Heart right ventricle (tissue), 16 donors: ENCODE results near the gene FRMD3. TPM values are rescaled to one million over a fixed set of nuclear protein-coding genes. Genes with fewer than 3 reads are reported as not detected.

Source experiments
- ATAC-seq, 8 donors: fragments of 200-7000 bp; cut with Tn5 transposase; one replicate each; pipeline ENCODE4 v1.9.1; 2020; ENCODE audit warnings: mild to moderate bottlenecking in 8 of 8, moderate library complexity in 8 of 8, moderate number of reproducible peaks in 1 of 8
- DNase-seq, 2 donors: peaks; one replicate each; pipeline ENCODE4 v3.0.0-alpha.2; 2020
- H3K27ac ChIP-seq, 10 donors: fragments of 200-600 bp; sonication (generic) in 2 of 10; one replicate each; pipeline versions ENCODE4 v1.5.0 to v1.8.0; 2020 to 2022; ENCODE audit warnings: mild to moderate bottlenecking in 3 of 10
- H3K27me3 ChIP-seq, 7 donors: fragments of 200-600 bp; one replicate each; pipeline ENCODE4 v1.8.0; 2021 to 2022; ENCODE audit warnings: mild to moderate bottlenecking in 2 of 7
- H3K36me3 ChIP-seq, 9 donors: fragments of 200-600 bp; sonication (generic) in 1 of 9; one replicate each; pipeline versions ENCODE4 v1.5.0 to v1.8.0; 2020 to 2022; ENCODE audit warnings: mild to moderate bottlenecking in 2 of 9
- H3K4me1 ChIP-seq, 9 donors: fragments of 200-600 bp; sonication (generic) in 1 of 9; one replicate each; pipeline versions ENCODE4 v1.5.0 to v1.8.0; 2020 to 2022; ENCODE audit warnings: mild to moderate bottlenecking in 4 of 9
- H3K4me3 ChIP-seq, 10 donors: fragments of 200-600 bp; sonication (generic) in 2 of 10; one replicate each; pipeline versions ENCODE4 v1.5.0 to v1.8.0; 2020 to 2022; ENCODE audit warnings: mild to moderate bottlenecking in 7 of 10, moderate library complexity in 2 of 10
- H3K9me3 ChIP-seq, 11 donors: fragments of 200-600 bp in 10 of 11; sonication (generic) in 2 of 11; one replicate each; pipeline versions ENCODE4 v1.5.0 to v1.8.0; 2013 to 2022; ENCODE audit warnings: mild to moderate bottlenecking in 2 of 11, control low read depth in 1 of 11, moderate library complexity in 1 of 11
- WGBS, 2 donors: extraction: QIAGEN DNeasy Blood & Tissue Kit; methylation state at CpG; one replicate each; pipeline ENCODE4 v1.1.7; 2013; ENCODE audit warnings: inconsistent platforms in 1 of 2; 5-methylcytosine and 5-hydroxymethylcytosine counted together
- intact Hi-C, 10 donors: fragments of 100-400 bp; cut with DNase I; formaldehyde crosslinking; loops; one replicate each; pipeline versions ENCODE4 v1.11.1 to v1.14.2; 2022
- polyA plus RNA-seq, 2 donors: library from polyadenylated mRNA; stranded (reverse); fragments of 200-250 nt; gene quantifications; one replicate each; pipeline ENCODE4 v1.2.3, GENCODE V29; 2013
- total RNA-seq, 10 donors: library from RNA; stranded (reverse); fragmentation: NEBNext Ultra II Directional in 3 of 10; extraction: Animal tissue kit (Norgen Biotek cat#: 25700) in 3 of 10; gene quantifications; one replicate each; pipeline versions ENCODE4 v1.2.1 to v1.2.4, GENCODE V29; 2021 to 2023
- TF ChIP-seq, protein P1 (sequence below), 9 donors: fragments of 200-600 bp; sonication (generic) in 2 of 9; IDR thresholded peaks; one replicate each; pipeline versions ENCODE4 v1.5.0 to v1.8.0; 2021 to 2022; ENCODE audit warnings: antibody characterized with exemption in 9 of 9, mild to moderate bottlenecking in 5 of 9, moderate library complexity in 1 of 9
- donor health status: Arrhythmogenic right ventricular cardiomyopathy.
- donor health status: ischemic (EF 13 %, LVEDD 7.1; RV severe dilation, severe dysfunction).
- donor health status: healthy with polysubstance abuse.
- donor health status: DM: no; HTN: yes; CAD: no.
- donor health status: DM: no; HTN: no; CAD: no.
- donor health status: ischemic (EF 25% LVEDD 6.9; RV normal size, moderate dysfunction).
- donor health status: ischemic (EF 25% LVEDD 5.7; RV mildly dilated, moderate dysfunction).
- donor health status: healthy.
- donor health status: DM: yes; HTN: yes; CAD: no.
- donor health status: Ischemic cardiomyopathy.
- donor health status: ischemic (EF 35%, LVEDD 5.7; RV mildly dilated, moderate dysfunction).
- donor health status: nonischemic (EF 11% LVEDD 7.7; RV severe dilation, severe dysfunction).
- donor health status: DM: yes; HTN: yes; CAD: no.
- donor health status: PGD.
- donor health status: ischemic (EF 29% LVEDD 5.4; RV normal size, mild dysfunction).
- donor health status: nonischemic (EF 23%, LVEDD 6.1; RV moderate dilation, normal function).

FRMD3 gene
- total and polyA plus RNA-seq, 12 donors, result 23.1 to 145 (median 98.8) TPM

DNA sequence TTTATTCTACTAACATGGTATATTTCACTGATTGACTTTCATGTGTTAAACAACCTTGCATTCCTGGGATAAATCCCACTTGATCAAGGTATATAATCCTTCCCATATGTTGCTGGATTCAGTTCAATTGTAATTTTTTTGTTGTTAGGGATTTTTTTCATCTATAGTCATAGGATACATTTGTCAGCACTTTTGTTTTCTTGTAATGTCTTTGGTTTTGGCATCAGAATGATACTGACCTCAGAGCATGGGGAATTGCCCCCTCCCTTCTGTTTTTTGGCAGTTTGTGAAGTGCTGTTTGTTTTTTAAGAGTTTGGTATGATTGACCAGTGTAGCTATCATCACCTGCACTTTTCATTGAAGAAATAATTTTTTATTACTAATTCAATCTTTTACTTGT, 298.5 kb downstream of the FRMD3 start:
- H3K27ac ChIP-seq, result peak overlapping the region in 7 of 10 donors; percentile 3 to 45 (median 13)

DNA sequence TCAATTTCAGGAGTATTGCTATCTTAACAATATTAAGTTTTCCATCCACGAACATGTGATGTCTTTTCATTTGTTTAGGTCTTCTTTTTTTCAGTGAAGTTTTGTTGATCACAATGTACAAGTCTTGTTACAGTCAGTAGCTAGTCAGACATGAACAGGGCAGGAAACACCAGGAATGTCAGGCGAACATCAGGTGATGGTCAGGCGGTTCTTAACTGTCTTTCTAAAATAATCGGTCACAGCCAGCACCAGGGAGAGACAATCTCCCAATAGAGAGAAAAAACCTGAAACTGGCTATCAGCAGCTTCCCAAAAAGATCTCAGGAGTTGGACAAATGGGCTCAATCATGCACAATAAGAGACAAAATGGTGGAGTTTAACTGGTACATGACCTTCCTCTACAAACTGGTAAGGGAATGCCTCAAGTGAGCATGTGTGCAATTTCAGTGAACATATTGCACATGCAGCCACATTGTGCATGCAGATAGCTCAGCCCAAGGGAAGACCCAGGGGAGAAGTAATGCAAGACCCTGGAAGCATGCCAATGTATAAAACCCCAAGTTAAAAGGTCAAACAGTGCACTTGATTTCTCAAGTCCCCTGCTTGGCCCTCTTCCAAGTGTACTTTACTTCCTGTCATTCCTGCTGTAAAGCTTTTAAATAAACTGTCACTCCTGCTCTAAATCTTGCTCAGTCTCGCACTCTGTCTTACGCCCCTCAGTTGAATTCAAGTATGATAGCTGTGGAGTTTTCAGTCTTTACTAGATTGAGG, 299.1 kb downstream of the FRMD3 start:
- Histone ChIP-seq H3K36me3 (peaks cover 0 to 25% (median 4%) of the 10 kb centered on the region in 9 donors), H3K27me3 (no peaks in the 10 kb centered on the region), H3K9me3 (peaks cover 0 to 10% (median 0%) of the 10 kb centered on the region in 11 donors), H3K27ac (peak overlapping the region in 7 of 10 donors; percentile 3 to 45 (median 13)), H3K4me1 (peaks cover 0 to 40% (median 23%) of the 10 kb centered on the region in 9 donors), H3K4me3 (no peak overlapping the region)
- peak in 4 of 8 donors; percentile 36 to 67 (median 45) for ATAC-seq
- intact Hi-C loops, result no loop called here
- DNase-seq, result peak in 1 of 2 donors; percentile 27
- 58 to 62% methylated on average over 6 of the region's 6 CpGs for WGBS, 2 donors
- TF ChIP-seq, protein P1, sequence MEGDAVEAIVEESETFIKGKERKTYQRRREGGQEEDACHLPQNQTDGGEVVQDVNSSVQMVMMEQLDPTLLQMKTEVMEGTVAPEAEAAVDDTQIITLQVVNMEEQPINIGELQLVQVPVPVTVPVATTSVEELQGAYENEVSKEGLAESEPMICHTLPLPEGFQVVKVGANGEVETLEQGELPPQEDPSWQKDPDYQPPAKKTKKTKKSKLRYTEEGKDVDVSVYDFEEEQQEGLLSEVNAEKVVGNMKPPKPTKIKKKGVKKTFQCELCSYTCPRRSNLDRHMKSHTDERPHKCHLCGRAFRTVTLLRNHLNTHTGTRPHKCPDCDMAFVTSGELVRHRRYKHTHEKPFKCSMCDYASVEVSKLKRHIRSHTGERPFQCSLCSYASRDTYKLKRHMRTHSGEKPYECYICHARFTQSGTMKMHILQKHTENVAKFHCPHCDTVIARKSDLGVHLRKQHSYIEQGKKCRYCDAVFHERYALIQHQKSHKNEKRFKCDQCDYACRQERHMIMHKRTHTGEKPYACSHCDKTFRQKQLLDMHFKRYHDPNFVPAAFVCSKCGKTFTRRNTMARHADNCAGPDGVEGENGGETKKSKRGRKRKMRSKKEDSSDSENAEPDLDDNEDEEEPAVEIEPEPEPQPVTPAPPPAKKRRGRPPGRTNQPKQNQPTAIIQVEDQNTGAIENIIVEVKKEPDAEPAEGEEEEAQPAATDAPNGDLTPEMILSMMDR (IDR thresholded peaks at IDR 0.05), result no peak

More for the DNA sequence above, 298.5 kb downstream of the FRMD3 start:
- TF ChIP-seq, protein P1 (IDR thresholded peaks at IDR 0.05), result no peak
- Histone ChIP-seq H3K4me1 (peaks cover 0 to 38% (median 18%) of the 10 kb centered on the region in 9 donors), H3K4me3 (no peak overlapping the region), H3K27me3 (no peaks in the 10 kb centered on the region), H3K9me3 (peaks cover 0 to 10% (median 0%) of the 10 kb centered on the region in 11 donors), H3K36me3 (peaks cover 0 to 32% (median 4%) of the 10 kb centered on the region in 9 donors)
- ATAC-seq, result peak in 2 of 8 donors; percentile 37 to 42
- DNase-seq, result no peak
- intact Hi-C loops, result no loop called here

DNA sequence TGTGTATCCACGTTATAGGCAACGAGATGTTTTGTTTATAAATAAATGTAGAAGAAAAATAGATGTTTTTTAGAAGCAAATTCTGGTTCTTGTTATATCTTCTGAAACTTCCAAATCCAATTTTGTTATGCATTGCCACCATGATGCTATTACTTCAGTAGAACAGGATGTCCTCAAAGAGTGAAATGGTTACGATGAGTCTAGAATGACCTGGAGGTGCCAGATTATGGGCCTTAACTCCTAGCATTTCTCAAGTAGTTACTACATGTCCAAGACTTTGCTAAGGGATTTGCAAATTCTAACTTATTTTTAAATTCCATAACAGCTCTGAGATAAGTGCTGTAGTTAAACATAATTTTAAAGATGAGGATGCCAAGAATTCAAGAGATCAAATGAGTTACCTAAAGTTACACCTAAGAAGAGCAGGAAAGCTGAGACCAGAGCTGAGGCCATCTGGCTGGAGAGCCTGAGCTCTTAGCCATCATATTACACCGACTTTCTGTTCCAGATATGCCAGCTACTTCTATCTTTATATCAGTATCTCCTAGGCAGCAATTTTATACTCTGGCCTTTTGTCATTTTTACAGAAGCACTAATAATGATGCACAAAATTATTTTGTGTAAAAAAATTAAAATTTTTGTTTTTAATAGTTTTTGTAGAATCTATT, 302.0 kb downstream of the FRMD3 start:
- DNase-seq (no peak), ATAC-seq (no peak)
- H3K27ac ChIP-seq, result no peak overlapping the region
- TF ChIP-seq, protein P1 (IDR thresholded peaks at IDR 0.05), result no peak
- no peak overlapping the region for H3K4me3 ChIP-seq
- intact Hi-C loops, result no loop called here
- no peaks in the 10 kb centered on the region for H3K27me3 ChIP-seq
- peaks cover 0 to 7% (median 0%) of the 10 kb centered on the region in 11 donors for H3K9me3 ChIP-seq
- H3K4me1 ChIP-seq, result peaks cover 0 to 50% (median 35%) of the 10 kb centered on the region in 9 donors
- 77 to 85% methylated on average over 4 of the region's 4 CpGs for WGBS, 2 donors
- no peaks in the 10 kb centered on the region for H3K36me3 ChIP-seq

DNA sequence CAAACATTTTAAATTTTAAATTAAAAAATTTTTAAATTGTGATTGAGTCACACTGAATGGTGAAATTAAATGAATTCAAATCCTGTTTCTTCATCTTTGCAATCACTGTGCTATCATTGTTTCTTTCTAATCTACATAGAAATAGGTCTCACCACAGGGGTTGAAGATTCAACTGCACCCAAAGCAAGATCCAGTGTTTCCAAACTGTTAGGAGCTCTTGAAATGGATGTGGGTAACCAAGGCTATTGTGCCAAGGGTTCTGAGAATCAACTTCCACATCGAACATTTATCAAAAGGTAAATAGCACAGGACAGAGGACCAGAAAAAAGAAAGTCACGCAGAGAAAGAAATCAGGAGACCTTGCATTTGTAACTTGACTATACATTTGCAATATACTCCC, 302.7 kb downstream of the FRMD3 start:
- peaks cover 0 to 3% (median 0%) of the 10 kb centered on the region in 11 donors for H3K9me3 ChIP-seq
- H3K27me3 ChIP-seq, result no peaks in the 10 kb centered on the region
- no peaks in the 10 kb centered on the region for H3K36me3 ChIP-seq
- no peak for DNase-seq
- intact Hi-C loops, result no loop called here
- H3K27ac ChIP-seq, result peak overlapping the region in 1 of 10 donors; percentile 63
- ATAC-seq, result no peak
- 69 to 73% methylated on average over 2 of the region's 2 CpGs for WGBS, 2 donors
- no peak overlapping the region for H3K4me3 ChIP-seq
- H3K4me1 ChIP-seq, result peaks cover 0 to 49% (median 33%) of the 10 kb centered on the region in 9 donors
- TF ChIP-seq, protein P1 (IDR thresholded peaks at IDR 0.05), result no peak
